Transverse colon (tissue), 4 donors: ENCODE data around the gene RSU1. TPM values are rescaled to one million over a fixed set of nuclear protein-coding genes. Genes with fewer than 3 reads are reported as not detected.

Source experiments
- DNase-seq: peaks from one replicate; pipeline ENCODE4 v3.0.0-alpha.2; 2019
- H3K27ac ChIP-seq, 4 donors: fragments of 200-600 bp; sonication (generic); 2 replicates each; pipeline ENCODE4 v1.5.1; 2016 to 2018; ENCODE audit warnings: inconsistent platforms in 4 of 4
- H3K27me3 ChIP-seq: fragments of 200-600 bp; sonication (generic); 2 replicates; pipeline ENCODE4 v1.5.1; 2017; ENCODE audit warnings: inconsistent platforms
- H3K36me3 ChIP-seq, 4 donors: fragments of 200-600 bp; sonication (generic); 2 replicates each; pipeline ENCODE4 v1.5.1; 2017 to 2019; ENCODE audit warnings: inconsistent platforms in 4 of 4
- H3K4me1 ChIP-seq, 4 donors: fragments of 200-600 bp; sonication (generic); 2 replicates each; pipeline ENCODE4 v1.5.1; 2017 to 2020; ENCODE audit warnings: inconsistent platforms in 4 of 4
- H3K4me3 ChIP-seq, 4 donors: fragments of 200-600 bp; sonication (generic); 1 replicate in 1 of 4; 2 replicates in 3 of 4; pipeline versions ENCODE4 v1.5.1 to v1.6.1; 2017 to 2019; ENCODE audit warnings: inconsistent platforms in 4 of 4
- H3K9me3 ChIP-seq, 2 donors: fragments of 200-600 bp; sonication (generic); 2 replicates each; pipeline ENCODE4 v1.5.1; 2017 to 2019; ENCODE audit warnings: inconsistent platforms in 2 of 2
- EP300 ChIP-seq: sonication (generic); formaldehyde crosslinking; IDR thresholded peaks from one replicate; pipeline ENCODE4 v1.6.1; 2017; ENCODE audit warnings: antibody characterized with exemption, low read depth
- POLR2A ChIP-seq: fragments of 450-650 bp; IDR thresholded peaks from one replicate; pipeline ENCODE4 v1.6.1; 2016; ENCODE audit warnings: antibody characterized with exemption, mild to moderate bottlenecking, moderate library complexity
- POLR2AphosphoS5 ChIP-seq, 3 donors: sonication (generic); formaldehyde crosslinking; IDR thresholded peaks; one replicate each; pipeline ENCODE4 v1.6.1; 2016; ENCODE audit warnings: antibody characterized with exemption in 3 of 3
- WGBS, 2 donors: methylation state at CpG; one replicate each; pipeline ENCODE4 v1.1.5; 2018; ENCODE audit warnings: low coverage in 1 of 2; 5-methylcytosine and 5-hydroxymethylcytosine counted together
- in situ Hi-C, 4 donors: fragments of 200-750 bp; cut with MboI; loops; one replicate each; pipeline versions ENCODE4 v1.15.0 to v1.15.1; 2017; ENCODE audit warnings: low sequenced_read_pairs in 3 of 4, low pct_ligation_motif_present in 1 of 4, low pct_unique_long_range_greater_than_20kb in 1 of 4
- intact Hi-C: fragments of 100-400 bp; cut with DNase I; formaldehyde crosslinking; loops from one replicate; pipeline ENCODE4 v1.15.1; 2023; ENCODE audit warnings: low total_unique reads
- total RNA-seq, 4 donors: library from RNA; depleted of rRNA; stranded (reverse); fragments of >200 nt; gene quantifications; one replicate each; pipeline ENCODE4 v1.1.0, GENCODE V29; 2016
- TF ChIP-seq, protein P1 (sequence below), 5 experiments: fragments of 200-600 bp in 3 of 5; fragments of 450-650 bp in 2 of 5; sonication (generic) in 3 of 5; IDR thresholded peaks; 1 replicate in 2 of 5; 2 replicates in 3 of 5; pipeline ENCODE4 v1.5.1; 2016 to 2017; ENCODE audit warnings: antibody characterized with exemption in 5 of 5, inconsistent platforms in 3 of 5, mild to moderate bottlenecking in 2 of 5, moderate library complexity in 1 of 5

RSU1 gene
- total RNA-seq, 4 donors from 2014 or later, result 25.9 to 132 (median 67.0) TPM

DNA sequence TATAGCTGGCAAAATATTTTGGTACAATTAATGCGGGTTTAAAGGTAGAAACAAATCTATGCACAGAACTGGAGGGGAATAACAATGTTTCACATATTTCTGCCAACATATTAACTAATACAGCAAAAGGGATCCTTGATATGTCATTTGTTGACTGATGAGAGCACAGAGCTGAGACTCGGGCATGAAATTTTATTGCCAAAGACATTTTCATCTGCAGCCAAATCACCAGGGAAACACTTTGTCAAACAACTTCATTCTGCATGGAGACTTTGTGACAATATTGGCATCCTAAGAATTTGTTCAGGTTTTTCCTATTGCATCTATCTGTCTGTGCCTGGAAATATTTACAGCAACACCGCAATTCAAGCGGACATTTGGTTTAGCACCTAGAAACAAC is 177.8 kb downstream of the RSU1 start:
- in situ Hi-C loops, result no loop called here
- intact Hi-C loops, result no loop called here
- no peak for TF ChIP-seq POLR2AphosphoS5 (IDR thresholded peaks at IDR 0.05)
- no peak for TF ChIP-seq POLR2A
- no peak for TF ChIP-seq EP300
- TF ChIP-seq, protein P1, sequence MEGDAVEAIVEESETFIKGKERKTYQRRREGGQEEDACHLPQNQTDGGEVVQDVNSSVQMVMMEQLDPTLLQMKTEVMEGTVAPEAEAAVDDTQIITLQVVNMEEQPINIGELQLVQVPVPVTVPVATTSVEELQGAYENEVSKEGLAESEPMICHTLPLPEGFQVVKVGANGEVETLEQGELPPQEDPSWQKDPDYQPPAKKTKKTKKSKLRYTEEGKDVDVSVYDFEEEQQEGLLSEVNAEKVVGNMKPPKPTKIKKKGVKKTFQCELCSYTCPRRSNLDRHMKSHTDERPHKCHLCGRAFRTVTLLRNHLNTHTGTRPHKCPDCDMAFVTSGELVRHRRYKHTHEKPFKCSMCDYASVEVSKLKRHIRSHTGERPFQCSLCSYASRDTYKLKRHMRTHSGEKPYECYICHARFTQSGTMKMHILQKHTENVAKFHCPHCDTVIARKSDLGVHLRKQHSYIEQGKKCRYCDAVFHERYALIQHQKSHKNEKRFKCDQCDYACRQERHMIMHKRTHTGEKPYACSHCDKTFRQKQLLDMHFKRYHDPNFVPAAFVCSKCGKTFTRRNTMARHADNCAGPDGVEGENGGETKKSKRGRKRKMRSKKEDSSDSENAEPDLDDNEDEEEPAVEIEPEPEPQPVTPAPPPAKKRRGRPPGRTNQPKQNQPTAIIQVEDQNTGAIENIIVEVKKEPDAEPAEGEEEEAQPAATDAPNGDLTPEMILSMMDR (IDR thresholded peaks at IDR 0.05), result no peak
- Histone ChIP-seq H3K27me3 (no peaks in the 10 kb centered on the region), H3K36me3 (no peaks in the 10 kb centered on the region), H3K4me3 (no peak overlapping the region), H3K4me1 (no peaks in the 10 kb centered on the region), H3K27ac (no peak overlapping the region), H3K9me3 (no peaks in the 10 kb centered on the region)
- 76 to 82% methylated on average over 4 of the region's 4 CpGs for WGBS, 2 donors
- no peak for DNase-seq

DNA sequence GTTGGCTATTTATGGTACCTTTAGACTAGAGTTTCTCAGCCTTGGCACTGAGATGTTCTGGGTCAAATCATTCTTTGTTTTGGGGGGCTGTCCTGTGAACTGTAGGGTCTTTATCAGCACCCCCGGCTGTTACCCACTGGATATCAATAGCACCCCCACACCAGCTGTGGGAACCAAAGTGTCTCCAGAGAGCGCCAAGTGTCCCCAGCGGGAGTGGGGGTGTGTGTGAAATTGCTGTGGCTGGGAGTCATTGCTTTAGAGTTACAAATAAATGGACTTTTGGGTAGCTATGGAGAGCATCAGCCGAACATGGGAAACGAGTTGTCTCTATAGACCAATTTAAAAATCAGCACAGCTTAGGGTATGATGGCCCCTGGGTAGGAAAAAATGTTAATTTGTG is 184.2 kb downstream of the RSU1 start:
- Histone ChIP-seq H3K27ac (no peak overlapping the region), H3K4me3 (no peak overlapping the region), H3K9me3 (no peaks in the 10 kb centered on the region), H3K36me3 (no peaks in the 10 kb centered on the region), H3K27me3 (no peaks in the 10 kb centered on the region), H3K4me1 (no peaks in the 10 kb centered on the region)
- intact Hi-C loops (no loop called here), in situ Hi-C loops (no loop called here)
- no peak for DNase-seq
- TF ChIP-seq POLR2A (no peak), POLR2AphosphoS5 (IDR thresholded peaks at IDR 0.05) (no peak)
- WGBS, 2 donors, result 99 to 100% methylated on average over 1 to 5 of the region's 5 CpGs

DNA sequence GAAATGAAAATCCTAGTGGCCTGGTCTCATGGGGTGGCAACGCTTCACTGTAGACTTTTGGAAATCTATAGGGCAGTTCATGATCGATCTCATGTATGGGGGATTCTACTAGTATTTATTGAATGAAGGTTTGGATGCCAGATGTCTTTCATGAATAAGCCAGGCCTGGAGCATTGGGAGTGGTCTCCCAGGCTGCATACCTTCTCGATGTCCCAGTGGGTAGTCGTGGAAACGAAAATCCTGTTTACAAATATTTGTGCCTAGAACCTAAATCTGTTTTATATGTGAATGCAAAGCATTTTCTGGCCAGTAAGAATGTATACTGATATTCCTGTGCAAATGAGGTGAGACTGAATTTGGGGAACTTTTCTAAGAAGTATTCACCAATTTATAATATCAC is 190.5 kb downstream of the RSU1 start:
- 75 to 86% methylated on average over 5 of the region's 5 CpGs for WGBS, 2 donors
- TF ChIP-seq EP300 (no peak), POLR2A (no peak), POLR2AphosphoS5 (IDR thresholded peaks at IDR 0.05) (no peak)
- TF ChIP-seq, protein P1 (IDR thresholded peaks at IDR 0.05), result no peak
- in situ Hi-C loops, result no loop called here

DNA sequence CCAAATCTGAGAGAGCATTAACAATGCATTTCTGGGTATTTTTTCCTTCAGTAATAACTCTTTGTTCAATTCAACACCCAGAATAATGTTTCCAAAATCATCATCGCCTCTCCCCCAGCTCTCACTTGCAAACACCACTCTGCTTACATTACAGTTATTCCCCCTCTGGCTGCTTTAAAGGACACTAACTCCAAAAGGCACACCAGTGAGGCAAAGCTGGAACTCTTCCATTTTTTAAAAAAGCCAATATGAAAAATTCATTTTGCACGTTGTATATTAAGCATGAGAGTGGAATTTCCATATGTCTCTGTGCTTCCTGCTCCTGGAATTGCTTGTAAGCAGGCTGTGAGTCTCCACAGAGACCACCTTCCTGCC is 204.3 kb downstream of the RSU1 start:
- no peaks in the 10 kb centered on the region for H3K4me1 ChIP-seq
- H3K27me3 ChIP-seq, result no peaks in the 10 kb centered on the region
- DNase-seq, result no peak
- intact Hi-C loops (loop anchor here (5.0 kb wide), 1 partner anchor 1604 kb away; no protein-coding TSS in a partner anchor), in situ Hi-C loops (no loop called here)
- TF ChIP-seq, protein P1 (IDR thresholded peaks at IDR 0.05), result no peak
- TF ChIP-seq POLR2A (no peak), EP300 (no peak), POLR2AphosphoS5 (IDR thresholded peaks at IDR 0.05) (no peak)
- 85 to 92% methylated on average over 2 of the region's 2 CpGs for WGBS, 2 donors
- H3K9me3 ChIP-seq, result peaks cover 3 to 7% of the 10 kb centered on the region in 2 donors
- no peak overlapping the region for H3K27ac ChIP-seq
- no peaks in the 10 kb centered on the region for H3K36me3 ChIP-seq
- no peak overlapping the region for H3K4me3 ChIP-seq

More for the DNA sequence above, 190.5 kb downstream of the RSU1 start:
- Histone ChIP-seq H3K27ac (no peak overlapping the region), H3K27me3 (no peaks in the 10 kb centered on the region), H3K4me1 (no peaks in the 10 kb centered on the region), H3K36me3 (no peaks in the 10 kb centered on the region), H3K4me3 (no peak overlapping the region), H3K9me3 (no peaks in the 10 kb centered on the region)
- intact Hi-C loops, result no loop called here
- no peak for DNase-seq
